GM19438 (cell line): ENCODE results near the gene NUTM2B.
"Not testable (repeated sequence)": the region's sequence is repeated elsewhere in the genome, so short reads cannot be mapped to it uniquely, and the experiment has no call there.

Experiments used
- ATAC-seq: cut with Tn5 transposase; IDR thresholded peaks from one replicate; pipeline ENCODE4 v1.9.1; 2021; ENCODE audit warnings: low read depth; ENCODE audit not compliant: unreplicated experiment

Gene NUTM2B, protein sequence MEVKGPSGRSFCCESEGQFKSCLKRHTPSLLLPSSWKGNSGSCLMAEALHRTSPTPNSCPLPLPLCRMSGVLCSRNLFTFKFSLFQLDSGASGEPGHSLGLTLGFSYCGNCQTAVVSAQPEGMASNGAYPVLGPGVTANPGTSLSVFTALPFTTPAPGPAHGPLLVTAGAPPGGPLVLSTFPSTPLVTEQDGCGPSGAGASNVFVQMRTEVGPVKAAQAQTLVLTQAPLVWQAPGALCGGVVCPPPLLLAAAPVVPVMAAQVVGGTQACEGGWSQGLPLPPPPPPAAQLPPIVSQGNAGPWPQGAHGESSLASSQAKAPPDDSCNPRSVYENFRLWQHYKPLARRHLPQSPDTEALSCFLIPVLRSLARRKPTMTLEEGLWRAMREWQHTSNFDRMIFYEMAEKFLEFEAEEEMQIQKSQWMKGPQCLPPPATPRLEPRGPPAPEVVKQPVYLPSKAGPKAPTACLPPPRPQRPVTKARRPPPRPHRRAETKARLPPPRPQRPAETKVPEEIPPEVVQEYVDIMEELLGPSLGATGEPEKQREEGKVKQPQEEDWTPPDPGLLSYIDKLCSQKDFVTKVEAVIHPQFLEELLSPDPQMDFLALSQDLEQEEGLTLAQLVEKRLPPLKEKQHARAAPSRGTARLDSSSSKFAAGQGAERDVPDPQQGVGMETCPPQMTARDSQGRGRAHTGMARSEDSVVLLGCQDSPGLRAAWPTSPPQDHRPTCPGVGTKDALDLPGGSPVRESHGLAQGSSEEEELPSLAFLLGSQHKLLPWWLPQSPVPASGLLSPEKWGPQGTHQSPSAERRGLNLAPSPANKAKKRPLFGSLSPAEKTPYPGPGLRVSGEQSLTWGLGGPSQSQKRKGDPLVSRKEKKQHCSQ

DNA sequence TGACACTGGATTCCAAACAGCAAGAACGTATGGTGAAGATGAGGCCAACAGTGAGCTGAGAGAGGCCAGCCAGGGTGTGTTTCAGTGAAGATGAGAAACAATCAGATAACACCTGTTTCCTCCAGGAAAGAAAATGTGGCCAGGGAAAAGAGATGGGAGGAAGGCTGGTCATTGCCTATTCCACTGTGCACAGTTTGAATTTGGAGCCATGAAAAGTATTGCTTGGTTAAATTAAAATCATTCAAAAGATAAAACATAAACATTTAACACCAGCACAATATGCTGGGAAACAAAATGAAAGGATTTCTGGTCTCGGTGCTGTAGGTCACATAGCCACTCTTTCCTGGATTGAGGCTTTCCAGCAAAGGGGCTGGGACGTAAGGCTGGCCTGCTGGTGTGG is at the start of gene NUTM2B:
Gene NUTM2B (plus strand): TSS at position 301 of the 400 bp plus-strand sequence. CDS start 383 bp downstream, outside the sequence.
- ATAC-seq: not testable (repeated sequence)

DNA sequence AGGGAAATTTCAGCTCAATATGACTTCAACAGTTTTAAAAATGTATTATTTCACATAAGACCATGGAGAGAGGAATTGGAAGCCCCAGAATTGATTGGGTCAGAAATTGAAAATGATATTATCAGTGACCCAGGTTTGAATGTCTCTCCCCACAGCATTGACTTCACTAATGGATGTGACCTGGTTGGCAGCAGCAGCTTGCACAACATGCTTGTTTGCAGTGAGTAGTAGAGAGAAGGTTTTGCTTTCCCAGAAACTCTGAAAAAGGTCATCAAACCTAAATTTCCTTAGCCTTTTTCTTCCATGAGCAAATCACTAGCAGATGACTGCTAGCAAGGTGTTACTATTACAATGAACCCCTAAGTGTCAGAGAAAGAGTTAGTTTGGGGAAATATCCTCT is 39.7 kb upstream of the NUTM2B start:
- ATAC-seq: not testable (repeated sequence)

DNA sequence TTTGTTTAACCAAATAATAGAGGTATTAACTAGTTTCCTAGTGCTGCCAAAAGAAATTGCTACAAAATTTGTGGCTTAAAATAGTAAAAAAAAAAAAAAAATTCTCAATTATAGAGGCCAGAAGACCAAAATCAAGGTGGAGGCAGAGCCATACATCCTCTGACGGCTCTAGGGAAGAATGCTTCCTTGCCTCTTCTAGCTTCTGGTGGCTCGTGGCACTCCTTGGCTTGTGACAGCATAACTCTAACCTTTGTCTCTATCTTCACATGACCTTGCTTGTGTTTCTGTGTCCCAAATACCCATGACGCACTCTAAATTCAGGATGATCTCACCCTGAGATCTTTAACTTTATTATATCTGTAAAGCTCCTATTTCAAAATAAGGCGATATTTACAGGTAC is 38.3 kb upstream of the NUTM2B start:
- ATAC-seq: not testable (repeated sequence)

DNA sequence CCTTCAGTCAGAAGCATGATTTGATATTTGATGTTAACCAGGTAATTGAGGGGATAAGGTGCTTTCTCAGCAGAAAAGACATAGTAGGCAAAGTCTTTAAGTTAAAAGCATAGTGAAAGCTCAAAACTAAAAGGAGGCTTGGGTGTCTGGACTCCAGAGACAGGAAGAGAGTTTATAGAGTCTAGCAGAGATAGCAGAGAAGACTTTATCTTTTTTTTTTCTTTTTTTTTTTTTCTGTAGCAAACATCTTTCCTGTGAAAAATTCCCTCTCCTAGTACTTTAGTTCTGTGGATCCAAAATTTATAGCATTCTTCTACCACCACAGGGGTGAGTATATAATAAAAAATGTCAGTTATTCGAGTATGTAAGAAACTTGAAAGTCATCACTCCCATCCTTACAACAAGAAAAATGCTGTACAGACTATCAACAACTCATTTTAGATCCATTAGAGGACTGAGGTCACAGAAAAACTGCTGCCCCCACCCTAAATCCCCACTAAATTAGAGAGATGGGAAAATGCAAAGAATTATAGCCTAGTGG is 33.7 kb upstream of the NUTM2B start:
- not testable (repeated sequence) for ATAC-seq

DNA sequence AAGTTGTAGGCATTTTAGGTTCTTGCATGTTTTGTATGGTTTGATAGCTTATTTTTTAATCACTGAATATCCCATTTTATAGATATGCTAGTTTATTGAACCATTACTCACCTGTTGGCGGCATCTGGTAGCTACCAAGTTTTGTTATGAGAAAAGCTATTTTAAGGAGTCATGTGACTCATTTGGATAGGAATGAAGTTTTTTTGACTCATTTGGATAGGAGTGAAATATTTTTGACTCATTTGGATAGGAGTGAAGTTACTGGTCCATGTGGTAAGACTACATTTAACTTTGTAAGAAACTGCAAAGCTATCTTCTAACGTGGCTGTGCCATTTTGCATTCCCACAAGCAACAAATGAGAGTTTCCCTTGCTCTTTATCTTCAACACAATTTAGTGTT is 28.1 kb upstream of the NUTM2B start:
- ATAC-seq: not testable (repeated sequence)

DNA sequence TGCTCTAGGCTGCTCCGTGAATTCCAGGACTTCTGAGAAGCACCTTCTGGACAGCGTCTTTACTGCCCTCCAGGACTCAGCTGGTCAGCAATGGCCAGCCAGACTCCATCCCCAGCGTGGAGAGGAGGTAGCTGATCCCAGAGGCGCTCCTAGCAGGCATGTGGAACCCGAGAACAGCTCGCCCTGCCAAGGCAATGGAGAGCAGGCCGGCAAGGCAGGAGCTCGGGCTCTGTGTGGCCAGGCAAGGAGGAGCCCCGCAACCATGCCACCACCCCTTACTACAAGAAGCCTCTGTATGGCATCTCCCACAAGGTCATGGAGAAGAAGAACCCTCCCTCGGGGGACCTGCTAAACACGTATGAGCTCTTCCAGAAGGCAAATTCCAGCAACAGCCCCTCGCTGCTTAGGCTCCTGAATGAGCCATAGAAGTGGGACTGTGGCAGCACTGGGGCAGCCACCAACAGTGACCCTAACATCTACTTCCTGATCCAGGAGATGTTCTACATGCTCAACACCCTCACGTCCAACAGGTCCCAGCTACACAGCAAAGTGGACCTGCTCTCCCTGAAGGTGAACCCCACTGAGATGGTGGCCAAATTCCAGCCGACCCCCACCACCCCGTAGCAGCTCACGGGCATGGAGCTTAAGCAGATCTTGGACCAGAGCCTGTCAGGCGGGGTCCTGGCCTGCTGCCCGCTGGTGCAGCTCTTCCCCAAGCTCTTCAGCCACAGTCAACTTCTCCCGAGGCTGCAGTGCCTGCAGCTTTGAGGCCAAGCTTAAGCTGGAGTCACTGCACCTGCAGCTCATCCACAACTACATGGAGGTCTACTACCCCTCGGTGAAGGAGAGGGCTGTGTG is 19.8 kb upstream of the NUTM2B start:
- not testable (repeated sequence) for ATAC-seq

DNA sequence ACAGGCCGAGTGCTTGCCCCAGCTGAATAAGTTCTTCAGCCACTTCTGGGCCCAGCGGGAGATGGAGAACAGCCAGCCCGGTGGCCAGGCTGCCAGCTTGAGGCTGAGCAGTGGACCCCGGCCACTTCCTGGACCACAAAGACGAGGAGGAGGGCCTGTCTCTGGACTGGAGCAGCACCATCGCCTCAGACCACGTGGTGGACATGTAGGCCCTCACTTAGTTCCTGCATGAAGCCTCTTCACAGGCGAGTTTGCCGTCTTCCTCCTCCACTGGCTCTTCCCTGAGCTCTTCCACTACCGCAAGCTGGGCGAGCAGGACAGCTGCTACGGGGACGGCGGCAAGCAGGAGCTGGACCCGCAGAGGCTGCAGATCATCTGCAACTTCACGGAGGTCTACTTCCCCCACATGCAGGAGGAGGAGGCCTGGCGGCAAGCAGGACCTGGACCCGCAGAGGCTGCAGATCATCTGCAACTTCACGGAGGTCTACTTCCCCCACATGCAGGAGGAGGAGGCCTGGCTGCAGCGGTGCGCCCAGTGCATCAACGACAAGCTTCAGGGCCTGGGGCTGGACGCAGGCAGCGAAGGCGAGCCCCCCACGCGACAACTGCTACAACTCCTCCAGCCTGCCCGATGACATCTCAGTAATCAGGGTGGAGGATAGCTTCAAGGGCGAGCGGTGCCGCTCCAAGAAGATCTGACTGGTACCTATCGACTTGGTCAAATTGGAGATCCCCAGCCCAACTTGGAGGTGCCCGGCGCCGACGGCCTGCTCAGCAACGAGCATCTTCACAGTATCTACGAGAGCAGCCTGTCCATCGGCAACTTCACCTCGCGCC is 18.9 kb upstream of the NUTM2B start:
- ATAC-seq: not testable (repeated sequence)

DNA sequence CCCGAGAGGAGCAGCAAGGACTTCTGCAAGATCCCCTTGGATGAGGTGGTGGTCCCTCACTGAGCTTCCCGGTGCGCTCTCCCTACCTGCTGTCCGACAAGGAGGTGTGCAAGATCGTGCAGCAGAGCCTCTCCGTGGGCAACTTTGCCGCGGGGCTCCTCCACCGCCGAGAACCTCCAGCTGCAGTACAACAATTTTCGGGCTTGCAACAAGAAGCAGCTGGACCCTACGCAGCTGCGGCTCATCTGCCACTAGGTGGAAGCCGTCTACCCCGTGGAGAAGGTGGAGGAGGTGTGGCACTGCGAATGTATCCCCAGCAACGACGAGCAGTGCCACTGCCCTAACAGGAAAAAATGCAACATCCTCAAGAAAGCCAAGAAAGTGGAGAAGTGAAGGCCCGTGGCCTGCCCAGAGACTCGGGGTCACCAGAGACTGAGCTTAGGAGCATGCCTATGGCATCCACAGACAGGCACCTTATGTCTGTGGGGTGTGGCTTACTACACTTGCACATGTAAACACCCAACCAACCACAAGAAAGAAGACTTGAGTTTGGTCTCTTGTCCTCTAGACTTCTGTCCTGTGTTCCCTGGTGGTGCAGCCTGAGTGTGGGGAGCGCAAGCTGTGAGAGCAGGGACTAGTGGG is 17.9 kb upstream of the NUTM2B start:
- ATAC-seq: not testable (repeated sequence)

DNA sequence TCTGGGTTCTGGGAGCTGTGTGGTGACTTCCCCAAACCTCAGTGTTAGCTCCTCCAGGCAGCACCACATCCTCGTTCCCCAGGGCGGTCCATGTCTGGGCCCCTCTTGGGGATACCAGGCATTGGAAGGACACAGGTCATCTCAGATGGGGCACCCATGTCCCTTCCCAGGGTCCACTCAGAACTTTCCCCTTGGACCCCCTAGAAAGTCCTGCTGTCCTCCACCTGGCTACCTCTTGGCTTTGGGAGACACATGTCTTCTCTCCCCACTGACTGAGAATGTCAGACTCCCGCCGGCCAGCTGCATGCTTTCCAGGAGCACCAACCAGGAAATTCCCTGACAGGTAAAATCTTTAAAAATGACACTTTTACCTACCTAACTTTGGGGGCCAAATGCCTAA is 16.4 kb upstream of the NUTM2B start:
- ATAC-seq: not testable (repeated sequence)

DNA sequence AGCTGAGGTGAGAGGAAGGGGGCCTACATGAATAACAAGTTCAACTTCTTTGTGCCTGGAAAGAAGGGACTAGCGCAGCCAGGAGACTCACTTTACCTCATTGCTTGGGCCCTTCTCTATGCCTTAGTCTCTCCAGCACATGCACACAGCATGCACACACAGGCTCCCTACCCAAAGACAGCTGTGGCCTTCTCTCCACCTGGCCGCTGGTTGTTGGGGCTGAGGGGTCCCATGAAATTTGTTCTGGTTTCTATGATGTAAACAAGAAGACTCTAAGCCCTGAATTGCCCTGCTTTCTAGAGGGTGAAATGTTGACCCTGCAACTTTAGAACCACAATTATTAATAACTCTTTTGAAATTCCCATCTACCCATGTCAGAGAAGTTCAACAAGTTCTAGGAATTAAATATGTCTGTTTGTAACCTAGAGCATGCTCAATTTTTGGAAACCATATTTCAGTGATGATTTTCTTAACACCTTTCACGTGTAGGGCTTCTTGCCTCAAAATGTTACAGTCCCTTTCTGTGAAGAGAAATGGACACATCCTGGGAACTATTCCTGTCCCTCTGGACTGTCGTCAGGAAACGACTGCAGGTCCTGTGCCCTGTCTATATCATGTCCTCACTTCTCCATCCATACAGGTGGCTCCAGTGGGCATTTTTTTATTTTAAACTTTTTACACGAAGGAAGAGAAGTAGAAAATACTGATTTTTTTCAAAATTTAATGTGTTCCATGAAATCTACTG is 15.4 kb upstream of the NUTM2B start:
- not testable (repeated sequence) for ATAC-seq

DNA sequence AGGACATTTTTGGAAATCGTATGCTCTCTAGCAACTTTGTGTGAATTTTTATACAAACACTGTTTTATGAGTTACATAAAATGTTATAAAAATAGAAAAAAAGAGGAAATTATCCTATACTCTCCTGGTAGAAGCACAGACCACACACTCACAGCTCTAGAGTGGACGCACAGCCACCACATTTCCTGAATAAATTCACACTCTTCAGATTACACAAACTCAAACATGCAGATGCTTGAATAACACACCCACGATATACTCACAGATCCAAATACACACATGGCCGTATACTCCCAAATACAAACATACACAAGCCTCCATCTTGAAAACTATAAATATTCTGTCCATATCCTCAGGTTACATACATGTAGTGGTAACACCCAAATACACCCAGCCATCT is 14.2 kb upstream of the NUTM2B start:
- not testable (repeated sequence) for ATAC-seq

DNA sequence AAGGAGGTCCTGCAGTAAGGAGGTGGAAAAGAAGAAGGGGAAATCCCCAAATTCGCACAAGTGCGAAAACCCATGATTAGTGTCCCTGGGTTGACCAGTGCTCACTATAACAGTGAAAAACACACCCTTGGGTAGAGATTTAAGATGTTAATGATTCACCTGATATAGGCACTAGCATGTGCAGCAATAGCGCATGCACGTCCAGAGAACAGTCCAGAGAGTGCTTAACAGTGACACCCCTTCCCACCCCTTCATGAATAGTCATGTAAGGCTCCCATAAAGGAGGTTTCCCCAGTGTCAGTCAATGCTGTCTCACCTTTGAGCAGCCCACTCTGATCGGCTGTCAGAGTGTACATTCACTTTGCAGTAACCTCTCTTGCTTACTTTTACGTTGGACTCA is 6.4 kb upstream of the NUTM2B start:
- ATAC-seq: not testable (repeated sequence)

DNA sequence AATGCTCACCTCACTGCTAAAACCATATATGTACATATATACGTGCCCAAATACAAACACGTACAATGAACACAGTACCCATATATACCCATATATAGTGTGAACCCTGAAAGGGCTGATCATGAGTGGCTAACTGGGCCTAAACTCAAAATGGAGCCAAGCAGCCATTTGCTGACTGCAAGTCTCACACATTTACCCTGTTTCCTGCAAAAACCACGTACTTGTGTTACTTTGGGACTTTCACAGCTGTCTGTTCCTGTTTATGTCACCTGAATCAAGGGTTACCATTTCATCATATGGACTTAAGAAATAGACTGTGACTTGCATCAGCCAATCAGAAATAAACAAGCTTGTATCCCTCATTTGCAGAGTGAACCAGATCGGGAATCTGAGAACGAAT is 5.9 kb upstream of the NUTM2B start:
- ATAC-seq: not testable (repeated sequence)

DNA sequence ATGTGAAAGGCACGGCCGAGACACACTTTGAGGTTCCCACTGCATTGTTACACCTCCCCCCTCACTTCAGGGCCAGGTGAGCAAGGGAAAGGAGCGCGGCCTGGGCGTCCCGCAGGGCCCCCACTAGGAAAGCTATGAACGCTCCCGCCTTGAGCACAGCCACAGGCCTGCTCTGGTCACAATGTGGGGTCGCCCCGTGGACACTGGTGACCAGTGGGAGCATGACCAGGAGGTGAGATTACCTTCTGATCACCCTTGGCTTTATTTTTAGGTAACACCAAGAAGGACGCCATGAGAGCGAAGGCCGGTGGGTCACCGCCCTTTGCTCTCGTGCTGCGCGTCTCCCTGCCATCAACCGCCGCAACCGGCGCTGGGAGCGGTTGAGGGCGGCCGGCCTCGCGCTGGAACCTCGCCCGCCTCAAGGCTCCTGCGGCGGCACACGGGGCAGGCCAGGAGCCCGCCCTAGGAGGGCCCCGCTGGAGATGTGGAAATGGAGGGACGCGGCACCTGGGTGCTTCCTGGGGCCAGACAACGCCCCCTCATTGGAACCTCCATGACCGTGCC is 2.6 kb upstream of the NUTM2B start:
- ATAC-seq: not testable (repeated sequence)

DNA sequence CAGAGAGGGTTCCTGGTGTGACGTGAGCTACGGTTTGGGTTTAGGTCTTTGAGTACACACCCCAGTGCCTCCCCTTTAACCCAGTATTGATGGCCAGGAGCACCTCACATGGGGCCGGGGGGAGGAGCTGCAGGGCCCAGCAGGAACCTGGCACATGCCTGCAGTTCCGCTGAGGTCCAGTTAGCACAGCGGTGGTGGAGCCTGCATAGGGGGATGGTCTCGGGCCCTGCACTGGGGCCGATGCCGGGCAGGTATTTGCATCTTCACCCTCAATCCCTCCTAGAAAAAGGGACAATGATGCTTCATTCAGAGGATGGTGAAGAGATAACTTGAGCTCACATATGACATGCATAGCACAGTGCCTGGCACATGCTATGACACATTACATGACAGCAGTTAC is 4.0 kb downstream of the NUTM2B start:
- not testable (repeated sequence) for ATAC-seq

DNA sequence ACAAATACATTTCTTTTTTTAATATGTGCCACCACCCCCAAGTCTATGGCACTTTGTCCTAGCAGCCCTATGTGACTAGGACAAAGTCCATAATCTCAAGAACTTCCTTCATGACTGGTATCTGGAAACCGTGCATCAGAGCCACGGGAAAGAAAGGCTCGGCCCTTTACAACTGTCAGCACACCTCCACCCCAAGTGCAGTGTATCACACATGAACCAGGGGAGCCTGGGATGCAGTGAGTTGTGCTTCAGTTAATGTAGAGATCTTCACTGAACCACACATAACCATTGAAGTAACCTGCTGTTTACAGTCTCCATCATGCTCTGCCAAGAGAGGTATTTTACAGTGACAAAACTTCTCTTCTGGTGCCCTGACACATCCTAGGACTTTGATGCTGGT is 11.9 kb downstream of the NUTM2B start:
- not testable (repeated sequence) for ATAC-seq

DNA sequence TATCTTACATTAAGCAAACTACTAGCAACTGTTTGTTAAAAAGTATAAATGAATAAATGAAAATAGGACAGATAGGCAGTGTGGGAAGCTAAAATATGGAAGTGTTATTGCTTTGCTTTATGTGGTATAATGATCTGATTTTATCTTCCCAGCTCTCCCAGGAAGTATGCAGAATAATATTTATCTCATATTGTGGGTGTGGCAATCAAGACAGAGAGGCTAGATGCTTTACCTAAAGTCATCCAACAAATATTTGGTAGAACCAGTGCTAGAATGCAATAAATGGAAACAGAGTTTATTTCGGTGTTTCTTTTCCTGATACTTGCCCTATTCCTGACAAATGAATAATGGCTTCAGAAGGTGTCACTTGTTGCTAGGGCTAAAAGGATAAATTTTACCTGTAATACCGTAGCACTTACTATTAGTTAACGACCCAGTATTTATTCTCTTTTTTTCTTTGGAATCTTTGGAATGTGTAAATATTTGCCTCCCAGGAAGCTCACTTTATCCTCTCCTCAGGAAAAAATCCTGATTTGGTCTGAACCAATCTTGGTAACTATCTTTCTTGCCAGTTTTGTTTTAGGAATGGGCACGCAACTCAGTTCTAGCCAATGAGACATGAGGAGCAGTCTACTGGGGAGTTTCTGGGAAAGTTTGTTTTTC is 14.0 kb downstream of the NUTM2B start:
- ATAC-seq: not testable (repeated sequence)
